Limb (tissue), 2 donors: Measurements from ENCODE around the gene ACOXL.

ENCODE experiments used
- DNase-seq, 2 donors: peaks; one replicate each; pipeline ENCODE4 v3.0.0-alpha.2; 2016; ENCODE audit errors: extremely low spot score in 2 of 2

The ACOXL gene

GRCh38 chr2:110752871-110753270, 20.5 kb downstream of the ACOXL start:
- no peak for DNase-seq

- DNase-seq: peak in 1 of 2 donors; percentile 23
These were observed 23.2 kb downstream of the ACOXL start for GRCh38 chr2:110755491-110756078.

DNA sequence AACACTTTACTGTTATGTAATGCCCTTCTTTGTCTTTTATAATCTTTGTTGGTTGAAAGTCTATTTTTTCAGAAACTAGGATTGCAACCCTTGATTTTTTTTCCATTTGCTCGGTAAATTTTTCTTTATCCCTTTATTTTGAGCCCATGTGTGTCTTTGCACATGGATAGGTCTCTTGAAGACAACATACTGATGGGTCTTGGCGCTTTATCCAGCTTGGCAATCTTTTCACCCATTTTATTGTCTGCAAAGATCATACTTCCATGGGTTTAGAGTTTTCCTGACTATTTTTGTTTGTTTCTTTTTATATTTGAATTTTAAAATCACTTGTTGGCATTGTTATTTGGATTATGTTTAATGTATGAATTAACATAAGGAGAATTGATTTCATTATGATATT, 27.0 kb downstream of the ACOXL start:
- DNase-seq: no peak

DNA sequence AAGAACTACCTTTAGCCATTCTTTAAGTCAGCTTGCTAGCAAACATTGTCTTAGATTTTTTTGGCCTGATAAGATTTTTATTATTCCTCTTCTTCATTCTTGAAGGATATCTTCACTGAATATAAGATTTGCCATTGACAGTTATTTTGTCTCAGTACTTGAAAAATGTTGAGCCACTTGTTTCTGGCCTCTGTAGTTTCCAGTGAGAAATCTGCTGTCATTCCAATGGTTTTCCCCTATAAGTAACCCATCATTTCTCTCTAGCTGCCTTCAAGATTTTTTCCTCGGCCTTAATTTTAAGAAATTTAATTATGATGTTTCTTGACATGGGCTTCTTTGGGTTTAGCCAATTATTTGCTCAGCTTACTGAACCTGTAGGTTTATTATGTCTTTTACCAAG, 32.6 kb downstream of the ACOXL start:
- DNase-seq: no peak

- DNase-seq: no peak
These were observed 33.9 kb downstream of the ACOXL start for GRCh38 chr2:110766291-110766690.

DNA sequence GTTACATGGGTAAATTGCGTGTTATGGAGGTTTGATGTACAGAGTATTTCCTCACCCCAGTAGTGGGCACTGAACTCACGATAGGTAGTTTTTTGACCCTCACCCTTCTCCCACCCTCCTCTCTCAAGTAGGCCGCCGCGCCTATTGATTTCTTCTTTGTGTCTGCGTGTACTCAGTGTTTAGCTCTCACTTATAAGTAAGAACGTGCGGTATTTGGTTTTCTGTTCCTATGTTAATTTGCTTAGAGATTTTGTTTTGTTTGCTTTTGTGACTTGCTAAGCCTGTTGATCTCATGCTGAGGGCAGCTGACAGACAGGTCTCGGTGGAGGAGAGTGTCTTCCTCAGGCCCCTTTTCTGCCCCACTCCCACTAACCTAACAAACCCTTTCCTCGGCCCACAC, 36.2 kb downstream of the ACOXL start:
- no peak for DNase-seq

GRCh38 chr2:110770404-110770958, 38.1 kb downstream of the ACOXL start:
- DNase-seq: peak; percentile 44 to 45

- DNase-seq: peak; percentile 37 to 83
These were observed 38.6 kb downstream of the ACOXL start for GRCh38 chr2:110770959-110771431.

- DNase-seq: no peak
These were observed 39.4 kb downstream of the ACOXL start for GRCh38 chr2:110771547-110772382.

- DNase-seq: no peak
These were observed 40.0 kb downstream of the ACOXL start for GRCh38 chr2:110772383-110772755.

DNA sequence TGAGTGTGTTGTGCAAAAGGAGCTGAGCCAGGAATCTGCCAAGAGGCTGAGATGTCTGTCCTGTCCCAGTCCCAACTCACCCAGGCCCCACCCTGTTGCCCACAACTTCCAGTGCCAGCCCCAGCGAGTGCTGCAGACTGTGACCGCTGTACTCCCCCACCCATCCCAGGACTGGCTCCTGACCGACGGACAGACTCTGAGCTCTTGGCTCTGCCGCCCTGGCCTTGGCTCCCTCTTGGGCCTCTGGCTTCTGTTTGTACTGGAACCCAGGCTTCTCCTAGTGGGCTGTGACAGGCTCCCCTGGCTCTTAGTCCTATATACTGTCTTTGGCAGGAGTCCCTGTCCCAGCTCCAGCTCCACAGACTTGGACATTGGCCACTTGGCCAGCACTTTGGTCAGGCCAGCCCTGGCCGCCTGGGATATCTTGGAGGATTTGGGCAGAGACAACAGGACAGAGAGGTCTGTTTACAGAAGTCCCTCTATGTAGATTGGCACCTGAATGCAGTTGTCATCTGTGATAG, 41.1 kb downstream of the ACOXL start:
- peak in 1 of 2 donors; percentile 41 for DNase-seq

DNA sequence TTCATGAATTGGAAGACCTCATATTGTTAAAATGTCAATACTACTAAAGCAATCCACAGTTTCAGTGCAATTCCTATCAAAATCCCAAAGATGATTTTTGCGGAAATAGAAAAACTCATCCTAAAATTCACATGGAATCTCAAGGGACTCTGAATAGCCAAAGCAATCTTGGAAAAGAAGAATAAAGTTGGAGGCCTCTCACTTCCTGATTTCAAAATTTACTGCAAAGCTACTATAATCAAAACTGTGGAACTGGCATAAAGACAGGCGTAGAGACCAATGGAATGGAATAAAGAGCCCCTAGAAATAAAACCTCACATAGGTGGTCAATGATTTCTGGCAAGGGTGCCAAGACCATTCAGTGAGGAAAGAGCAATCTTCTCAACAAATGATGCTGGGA, 42.3 kb downstream of the ACOXL start:
- DNase-seq: no peak

DNA sequence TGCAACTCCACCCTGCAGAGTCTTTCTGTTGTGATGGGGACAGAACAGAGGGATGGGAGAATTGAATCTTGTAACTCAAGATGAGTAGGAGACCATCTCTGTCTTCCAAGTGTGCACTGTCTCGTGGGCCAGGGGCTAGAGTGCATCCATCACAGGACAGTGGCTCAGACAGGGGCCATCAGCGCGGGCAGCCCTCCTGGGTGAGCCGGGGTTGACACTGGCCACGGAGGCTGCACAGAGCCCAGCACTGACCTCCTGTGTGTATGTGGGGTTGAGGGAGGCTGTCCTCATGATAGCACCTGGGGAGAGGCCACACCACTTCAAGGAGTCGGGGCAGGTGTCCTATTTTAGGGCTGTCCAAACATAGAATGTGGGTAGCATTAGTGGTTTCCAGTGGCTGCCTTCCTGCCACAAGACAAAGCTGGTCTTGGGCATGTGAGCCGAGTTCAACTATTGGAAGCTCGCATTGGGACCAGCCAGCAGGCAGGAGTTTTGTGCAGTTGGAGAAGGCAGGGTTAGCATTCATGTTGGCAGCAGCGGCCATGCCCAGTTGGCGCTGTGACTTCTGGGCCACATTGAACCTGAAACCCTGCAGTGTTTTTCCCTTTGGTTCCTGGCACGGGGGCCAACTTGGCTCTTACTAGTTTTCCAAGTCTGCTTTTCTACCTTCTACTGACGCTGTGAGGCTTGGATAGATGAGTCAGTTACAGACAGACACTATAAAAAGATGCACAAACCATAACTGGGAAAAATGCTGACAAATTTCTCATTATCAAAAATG, 45.3 kb downstream of the ACOXL start:
- DNase-seq: no peak

GRCh38 chr2:110780461-110780860, 48.1 kb downstream of the ACOXL start:
- DNase-seq: no peak

- no peak for DNase-seq
These were observed 51.0 kb downstream of the ACOXL start for GRCh38 chr2:110783196-110783873.

DNA sequence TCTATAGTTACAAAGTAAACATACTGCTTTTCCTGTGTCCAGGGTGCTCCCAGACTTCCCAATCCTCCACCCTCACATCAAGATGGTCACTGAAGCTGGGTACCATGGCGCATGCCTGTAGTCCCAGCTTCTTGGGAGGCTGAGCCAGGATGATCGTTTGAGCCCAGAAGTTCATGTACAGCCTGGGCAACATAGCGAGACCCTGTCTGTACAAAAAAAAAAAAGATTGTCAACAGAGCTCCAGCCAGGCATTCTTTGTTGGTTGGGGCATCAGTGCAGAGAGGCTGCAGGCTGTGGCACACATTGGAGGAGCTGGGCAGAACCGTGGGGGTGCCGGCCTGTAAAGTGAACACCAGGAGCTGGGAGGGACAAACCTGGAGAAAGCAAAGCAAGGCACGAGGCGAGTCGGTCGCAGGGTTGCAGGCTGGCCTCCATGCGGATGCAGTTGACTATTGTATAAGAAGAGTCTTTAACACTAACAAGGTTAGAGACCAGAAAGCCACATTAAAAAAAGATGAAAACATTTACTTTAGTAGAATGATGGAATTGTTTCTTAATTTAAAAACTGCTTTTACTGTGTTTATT, 51.8 kb downstream of the ACOXL start:
- DNase-seq: no peak

GRCh38 chr2:110785439-110785838, 53.1 kb downstream of the ACOXL start:
- DNase-seq: no peak

DNA sequence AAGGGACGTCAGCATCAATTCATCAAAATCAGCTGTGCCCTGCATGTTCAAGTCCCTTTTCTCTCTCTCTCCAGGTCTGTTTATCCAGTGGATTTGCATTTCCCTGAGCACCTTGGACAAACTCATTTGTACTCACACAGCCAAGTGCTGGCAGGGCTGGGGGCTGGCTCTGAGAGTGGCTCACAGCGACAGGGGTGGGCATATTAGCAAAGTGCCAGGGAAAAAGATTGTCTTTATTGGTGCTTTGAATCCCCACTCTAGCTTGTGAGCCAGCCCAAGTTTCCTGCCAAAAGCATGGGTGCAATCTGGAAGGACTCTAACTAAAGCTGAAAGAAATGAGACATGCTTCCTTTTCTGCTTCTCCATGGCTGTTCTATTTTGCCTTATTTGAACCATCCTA, 56.6 kb downstream of the ACOXL start:
- no peak for DNase-seq

DNA sequence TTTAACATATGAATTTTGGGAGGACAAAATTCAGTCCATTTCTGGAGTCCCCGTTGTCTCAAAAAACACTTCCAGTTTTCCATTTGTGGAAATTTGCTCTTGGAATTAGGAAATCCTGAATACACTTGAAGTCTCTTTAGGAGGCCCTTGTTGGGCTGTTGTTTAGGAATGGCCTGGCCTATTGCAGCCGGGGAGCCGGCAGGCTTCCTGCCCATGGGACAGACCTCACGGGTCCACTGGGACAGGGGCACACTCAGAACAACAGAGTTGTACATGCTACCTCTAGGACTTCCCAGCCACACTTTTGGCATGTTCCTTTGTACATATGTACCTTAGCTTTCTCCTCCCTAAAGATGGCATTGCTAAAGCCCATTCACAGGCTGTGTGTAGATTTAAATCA, 57.3 kb downstream of the ACOXL start:
- DNase-seq: no peak

GRCh38 chr2:110790907-110791306, 58.5 kb downstream of the ACOXL start:
- DNase-seq: no peak

- DNase-seq: no peak
These were observed 59.1 kb downstream of the ACOXL start for GRCh38 chr2:110791435-110791834.
